ENCODE results near the gene UBE2J1.

DNA sequence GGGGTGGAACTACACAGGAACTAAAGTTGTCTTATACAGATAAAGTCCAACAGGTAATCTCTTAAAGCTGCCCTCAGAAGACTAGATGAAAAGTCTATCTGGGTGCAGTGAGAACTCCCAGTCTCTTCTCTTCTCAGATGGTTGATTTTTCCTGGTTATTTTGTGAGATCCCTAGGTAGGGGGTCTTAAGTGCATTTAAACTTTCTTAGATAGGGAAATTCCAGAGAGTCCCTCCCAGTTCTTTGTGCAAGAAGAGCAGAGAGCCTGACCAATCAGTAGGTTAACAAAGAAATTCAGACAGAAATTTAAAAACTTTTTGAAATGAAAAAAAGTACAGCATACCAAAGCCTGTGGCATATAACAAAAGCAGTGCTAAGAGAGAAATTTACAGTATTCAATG lies 35.5 kb downstream of the UBE2J1 start:
- TF ChIP-seq, protein P1, sequence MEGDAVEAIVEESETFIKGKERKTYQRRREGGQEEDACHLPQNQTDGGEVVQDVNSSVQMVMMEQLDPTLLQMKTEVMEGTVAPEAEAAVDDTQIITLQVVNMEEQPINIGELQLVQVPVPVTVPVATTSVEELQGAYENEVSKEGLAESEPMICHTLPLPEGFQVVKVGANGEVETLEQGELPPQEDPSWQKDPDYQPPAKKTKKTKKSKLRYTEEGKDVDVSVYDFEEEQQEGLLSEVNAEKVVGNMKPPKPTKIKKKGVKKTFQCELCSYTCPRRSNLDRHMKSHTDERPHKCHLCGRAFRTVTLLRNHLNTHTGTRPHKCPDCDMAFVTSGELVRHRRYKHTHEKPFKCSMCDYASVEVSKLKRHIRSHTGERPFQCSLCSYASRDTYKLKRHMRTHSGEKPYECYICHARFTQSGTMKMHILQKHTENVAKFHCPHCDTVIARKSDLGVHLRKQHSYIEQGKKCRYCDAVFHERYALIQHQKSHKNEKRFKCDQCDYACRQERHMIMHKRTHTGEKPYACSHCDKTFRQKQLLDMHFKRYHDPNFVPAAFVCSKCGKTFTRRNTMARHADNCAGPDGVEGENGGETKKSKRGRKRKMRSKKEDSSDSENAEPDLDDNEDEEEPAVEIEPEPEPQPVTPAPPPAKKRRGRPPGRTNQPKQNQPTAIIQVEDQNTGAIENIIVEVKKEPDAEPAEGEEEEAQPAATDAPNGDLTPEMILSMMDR (IDR thresholded peaks at IDR 0.05; ENCODE audit: insufficient read depth, low read length, poor library complexity, severe bottlenecking) = no peak
- no peak for TF ChIP-seq EZH2phosphoT487 (conservative IDR thresholded peaks at IDR 0.05; ENCODE audit: low read length)

Data from SU-DHL-6 (cell line).